ENCODE data around the gene GUCA1A.

DNA sequence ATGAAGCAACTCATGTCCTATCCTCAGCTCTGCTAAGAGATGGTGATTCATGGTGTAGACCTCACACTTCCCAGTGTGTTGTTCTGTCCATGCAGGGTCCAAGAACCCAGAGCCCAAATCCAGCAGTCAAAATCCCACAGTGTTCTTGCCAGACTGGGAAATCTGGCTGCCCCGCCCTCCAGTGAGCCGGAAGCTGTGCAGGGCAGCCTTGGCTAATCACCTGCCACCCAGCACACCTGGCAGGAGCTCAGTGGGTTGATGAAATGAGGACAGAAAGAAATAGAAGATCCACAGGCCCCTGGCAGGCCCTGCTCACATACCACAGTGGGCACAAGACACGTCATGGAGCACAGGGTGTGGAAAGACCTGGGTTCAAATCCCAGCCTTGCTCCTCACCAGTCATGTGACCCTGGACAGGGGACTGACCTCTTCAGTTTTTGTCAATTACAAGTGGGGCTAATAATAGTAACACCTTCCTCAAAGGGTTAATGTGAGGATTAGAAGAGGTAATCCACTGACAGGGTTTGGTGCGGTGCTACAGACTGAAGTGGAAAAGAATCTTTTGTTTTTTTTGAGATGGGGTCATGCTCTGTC is 13.6 kb upstream of the GUCA1A start:
- TF ChIP-seq, protein P1, sequence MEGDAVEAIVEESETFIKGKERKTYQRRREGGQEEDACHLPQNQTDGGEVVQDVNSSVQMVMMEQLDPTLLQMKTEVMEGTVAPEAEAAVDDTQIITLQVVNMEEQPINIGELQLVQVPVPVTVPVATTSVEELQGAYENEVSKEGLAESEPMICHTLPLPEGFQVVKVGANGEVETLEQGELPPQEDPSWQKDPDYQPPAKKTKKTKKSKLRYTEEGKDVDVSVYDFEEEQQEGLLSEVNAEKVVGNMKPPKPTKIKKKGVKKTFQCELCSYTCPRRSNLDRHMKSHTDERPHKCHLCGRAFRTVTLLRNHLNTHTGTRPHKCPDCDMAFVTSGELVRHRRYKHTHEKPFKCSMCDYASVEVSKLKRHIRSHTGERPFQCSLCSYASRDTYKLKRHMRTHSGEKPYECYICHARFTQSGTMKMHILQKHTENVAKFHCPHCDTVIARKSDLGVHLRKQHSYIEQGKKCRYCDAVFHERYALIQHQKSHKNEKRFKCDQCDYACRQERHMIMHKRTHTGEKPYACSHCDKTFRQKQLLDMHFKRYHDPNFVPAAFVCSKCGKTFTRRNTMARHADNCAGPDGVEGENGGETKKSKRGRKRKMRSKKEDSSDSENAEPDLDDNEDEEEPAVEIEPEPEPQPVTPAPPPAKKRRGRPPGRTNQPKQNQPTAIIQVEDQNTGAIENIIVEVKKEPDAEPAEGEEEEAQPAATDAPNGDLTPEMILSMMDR (IDR thresholded peaks at IDR 0.05), result no peak
- no peak for TF ChIP-seq POLR2A (IDR thresholded peaks at IDR 0.05)
- no peak for TF ChIP-seq POLR2AphosphoS5 (IDR thresholded peaks at IDR 0.05)
- TF ChIP-seq EP300 (IDR thresholded peaks at IDR 0.05), result no peak

Measured in upper lobe of left lung (tissue), 4 donors.